HepG2 (cell line): ENCODE results near the gene ETF1. TPM values are rescaled to one million over a fixed set of nuclear protein-coding genes. Genes with fewer than 3 reads are reported as not detected.

ENCODE experiments used
- ATAC-seq: fragments of 200-7000 bp; cut with Tn5 transposase; 3 replicates; pipeline ENCODE4 v1.9.1; 2020; ENCODE audit warnings: mild to moderate bottlenecking, moderate library complexity
- BruUV-seq: library from RNA; stranded (reverse); fragments of 400-500 nt; replicated peaks from 2 replicates; lab custom pipeline; 2021; lab: Mats Ljungman, UMichigan
- CTCF ChIA-PET: fragments of 300-600 bp; formaldehyde crosslinking; extraction: SDS; loops from one replicate; lab custom pipeline; 2021; ENCODE audit warnings: low total read pairs, inconsistent platforms, low intra/inter-chr PET ratio; lab: Yijun Ruan, JAX
- POLR2A ChIA-PET: fragments of 350-600 bp; sonication (Branson Sonifier 250); formaldehyde crosslinking; loops from one replicate; lab custom pipeline; 2020; ENCODE audit warnings: antibody characterized with exemption, inconsistent platforms; lab: Yijun Ruan, JAX
- DNase-seq: peaks from one replicate; pipeline ENCODE4 v3.0.0-alpha.2; 2015; ENCODE audit warnings: low spot score
- FAIRE-seq: peaks from 3 replicates; lab custom pipeline; 2011; peaks lifted over from hg19 to GRCh38; lab: Jason Lieb, UNC
- H2AFZ ChIP-seq: one replicate; pipeline ENCODE4 v1.6.1; 2011; ENCODE audit warnings: low read length, inconsistent platforms
- H3K27ac ChIP-seq: fragments of 300-600 bp; 3 replicates; pipeline ENCODE4 v1.8.0; 2011; ENCODE audit warnings: mixed run types, mild to moderate bottlenecking, mixed read lengths, low read length, inconsistent platforms; ENCODE audit not compliant: insufficient read depth; ENCODE audit errors: extremely low read length
- H3K27me3 ChIP-seq, 2 experiments: fragments of 200-600 bp in 1 of 2; 2 replicates in 1 of 2; 3 replicates in 1 of 2; pipeline versions ENCODE4 v1.6.0 to v1.8.0; 2011; ENCODE audit warnings: low read length in 2 of 2, mild to moderate bottlenecking in 2 of 2, moderate library complexity in 2 of 2, inconsistent platforms in 1 of 2; ENCODE audit not compliant: insufficient read depth in 2 of 2, control insufficient read depth in 1 of 2
- H3K36me3 ChIP-seq, 2 experiments: fragments of 200-600 bp in 1 of 2; replicated peaks in 1 of 2; 2 replicates in 1 of 2; 3 replicates in 1 of 2; pipeline versions ENCODE4 v1.5.1 to v1.8.0; 2011; ENCODE audit warnings: low read length in 2 of 2, inconsistent platforms in 1 of 2; ENCODE audit not compliant: insufficient read depth in 2 of 2, control insufficient read depth in 1 of 2
- H3K4me1 ChIP-seq: 2 replicates; pipeline ENCODE4 v1.5.1; 2012; ENCODE audit warnings: low read length, inconsistent platforms; ENCODE audit not compliant: insufficient read depth
- H3K4me2 ChIP-seq: 2 replicates; pipeline ENCODE4 v1.6.0; 2011; ENCODE audit warnings: low read depth, low read length, inconsistent platforms
- H3K4me3 ChIP-seq, 3 experiments: fragments of 200-600 bp in 1 of 3; sonication (generic), shearing (Covaris generic) in 1 of 3; replicated peaks in 1 of 3; 2 replicates each; pipeline ENCODE4 v1.5.1; 2011 to 2016; ENCODE audit warnings: low read length in 3 of 3, inconsistent platforms in 2 of 3, low read depth in 2 of 3, mild to moderate bottlenecking in 2 of 3, control low read depth in 1 of 3, mixed read lengths in 1 of 3; ENCODE audit not compliant: insufficient read depth in 1 of 3
- H3K79me2 ChIP-seq: one replicate; pipeline ENCODE4 v1.6.1; 2011; ENCODE audit warnings: low read length, inconsistent platforms; ENCODE audit not compliant: insufficient read depth
- H3K9ac ChIP-seq: 2 replicates; pipeline ENCODE4 v1.6.0; 2011; ENCODE audit warnings: mild to moderate bottlenecking, low read depth, low read length, inconsistent platforms; ENCODE audit not compliant: insufficient read depth
- H3K9me3 ChIP-seq: 2 replicates; pipeline ENCODE4 v1.5.1; 2012; ENCODE audit warnings: mild to moderate bottlenecking, low read length
- H4K20me1 ChIP-seq: 2 replicates; pipeline ENCODE4 v1.6.0; 2011; ENCODE audit warnings: inconsistent platforms, mild to moderate bottlenecking, low read length, moderate library complexity; ENCODE audit not compliant: insufficient read depth
- GFI1 ChIP-seq: sonication (generic); formaldehyde crosslinking; IDR thresholded peaks from 2 replicates; pipeline ENCODE4 v1.5.0; 2020; ENCODE audit warnings: missing genetic modification reagents, mild to moderate bottlenecking, borderline replicate concordance
- KLF16 ChIP-seq, 2 experiments: sonication (generic) in 1 of 2; formaldehyde crosslinking in 1 of 2; IDR thresholded peaks; 2 replicates each; pipeline versions ENCODE4 v1.6.1 to v1.8.0; 2016 to 2023; ENCODE audit warnings: missing genetic modification reagents in 2 of 2, missing compliant biosample characterization in 1 of 2
- THAP11 ChIP-seq: IDR thresholded peaks from 2 replicates; pipeline ENCODE4 v1.6.1; 2016; ENCODE audit warnings: missing biosample characterization, missing genetic modification reagents
- ZBTB38 ChIP-seq: sonication (generic); formaldehyde crosslinking; IDR thresholded peaks from 2 replicates; pipeline ENCODE4 v1.5.1; 2020; ENCODE audit warnings: mild to moderate bottlenecking, missing genetic modification reagents
- WGBS: methylation state at CpG from one replicate; pipeline ENCODE4 v1.1.6; 2017; ENCODE audit warnings: low lambda C conversion rate; 5-methylcytosine and 5-hydroxymethylcytosine counted together
- in situ Hi-C: cut with HindIII; loops from 2 replicates; pipeline ENCODE4 v1.10.0; 2017; ENCODE audit warnings: low pct_unique_long_range_greater_than_20kb; ENCODE audit not compliant: extremely low pct_ligation_motif_present
- intact Hi-C: fragments of 100-400 bp; cut with micrococcal nuclease; formaldehyde crosslinking; loops from one replicate; pipeline ENCODE4 v1.10.0; 2022; ENCODE audit not compliant: unreplicated experiment
- polyA plus RNA-seq, 8 experiments: library from polyadenylated mRNA; depleted of rRNA in 3 of 8; stranded (reverse) in 7 of 8; unstranded in 1 of 8; fragments of >200 nt; fragmentation: Illumina TruSeq in 4 of 8; extraction: Trizol in 4 of 8; gene quantifications; 2 replicates each; pipeline versions ENCODE4 v1.2.1 to v1.2.3, GENCODE V29; 2011 to 2016; ENCODE audit warnings: low read depth in 4 of 8, missing spikeins in 1 of 8, mixed read lengths in 1 of 8; ENCODE audit not compliant: insufficient read depth in 1 of 8
- total RNA-seq, 5 experiments: library from RNA; depleted of rRNA; stranded (reverse); fragments of >200 nt; fragmentation: Illumina TruSeq; extraction: Trizol; gene quantifications; 2 replicates each; pipeline ENCODE4 v1.2.3, GENCODE V29; 2016; ENCODE audit warnings: low read depth in 1 of 5
- TF ChIP-seq, protein P1 (sequence below): sonication (generic); formaldehyde crosslinking; IDR thresholded peaks from 2 replicates; pipeline ENCODE4 v1.5.1; 2020; ENCODE audit warnings: mild to moderate bottlenecking, missing genetic modification reagents, moderate library complexity
- TF ChIP-seq, protein P2 (sequence below): sonication (generic); formaldehyde crosslinking; IDR thresholded peaks from 2 replicates; pipeline ENCODE4 v1.4.0; 2020; ENCODE audit warnings: missing genetic modification reagents
- TF ChIP-seq, protein P3 (sequence below): sonication (generic); formaldehyde crosslinking; IDR thresholded peaks from 2 replicates; pipeline ENCODE4 v1.4.0; 2020; ENCODE audit warnings: mild to moderate bottlenecking, missing genetic modification reagents
- TF ChIP-seq, protein P4 (sequence below), 2 experiments: sonication (generic) in 1 of 2; formaldehyde crosslinking in 1 of 2; IDR thresholded peaks; 2 replicates each; pipeline versions ENCODE4 v1.4.0 to v1.6.1; 2018 to 2020; ENCODE audit warnings: missing genetic modification reagents in 2 of 2, borderline replicate concordance in 1 of 2, low read depth in 1 of 2, mild to moderate bottlenecking in 1 of 2, missing biosample characterization in 1 of 2

Gene ETF1
- total and polyA plus RNA-seq, 2 of the 13 experiments (the other 11 are each of a cell fraction or from before 2014, with no cell fraction given) = 52.1 to 184 TPM

DNA sequence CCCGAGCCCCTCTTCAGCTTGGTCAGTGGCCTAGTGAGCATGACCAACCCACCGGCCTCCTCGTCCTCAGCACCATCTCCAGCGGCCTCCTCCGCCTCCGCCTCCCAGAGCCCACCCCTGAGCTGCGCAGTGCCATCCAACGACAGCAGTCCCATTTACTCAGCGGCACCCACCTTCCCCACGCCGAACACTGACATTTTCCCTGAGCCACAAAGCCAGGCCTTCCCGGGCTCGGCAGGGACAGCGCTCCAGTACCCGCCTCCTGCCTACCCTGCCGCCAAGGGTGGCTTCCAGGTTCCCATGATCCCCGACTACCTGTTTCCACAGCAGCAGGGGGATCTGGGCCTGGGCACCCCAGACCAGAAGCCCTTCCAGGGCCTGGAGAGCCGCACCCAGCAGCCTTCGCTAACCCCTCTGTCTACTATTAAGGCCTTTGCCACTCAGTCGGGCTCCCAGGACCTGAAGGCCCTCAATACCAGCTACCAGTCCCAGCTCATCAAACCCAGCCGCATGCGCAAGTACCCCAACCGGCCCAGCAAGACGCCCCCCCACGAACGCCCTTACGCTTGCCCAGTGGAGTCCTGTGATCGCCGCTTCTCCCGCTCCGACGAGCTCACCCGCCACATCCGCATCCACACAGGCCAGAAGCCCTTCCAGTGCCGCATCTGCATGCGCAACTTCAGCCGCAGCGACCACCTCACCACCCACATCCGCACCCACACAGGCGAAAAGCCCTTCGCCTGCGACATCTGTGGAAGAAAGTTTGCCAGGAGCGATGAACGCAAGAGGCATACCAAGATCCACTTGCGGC lies 75.9 kb downstream of the ETF1 start (continued):
- TF ChIP-seq, protein P1, sequence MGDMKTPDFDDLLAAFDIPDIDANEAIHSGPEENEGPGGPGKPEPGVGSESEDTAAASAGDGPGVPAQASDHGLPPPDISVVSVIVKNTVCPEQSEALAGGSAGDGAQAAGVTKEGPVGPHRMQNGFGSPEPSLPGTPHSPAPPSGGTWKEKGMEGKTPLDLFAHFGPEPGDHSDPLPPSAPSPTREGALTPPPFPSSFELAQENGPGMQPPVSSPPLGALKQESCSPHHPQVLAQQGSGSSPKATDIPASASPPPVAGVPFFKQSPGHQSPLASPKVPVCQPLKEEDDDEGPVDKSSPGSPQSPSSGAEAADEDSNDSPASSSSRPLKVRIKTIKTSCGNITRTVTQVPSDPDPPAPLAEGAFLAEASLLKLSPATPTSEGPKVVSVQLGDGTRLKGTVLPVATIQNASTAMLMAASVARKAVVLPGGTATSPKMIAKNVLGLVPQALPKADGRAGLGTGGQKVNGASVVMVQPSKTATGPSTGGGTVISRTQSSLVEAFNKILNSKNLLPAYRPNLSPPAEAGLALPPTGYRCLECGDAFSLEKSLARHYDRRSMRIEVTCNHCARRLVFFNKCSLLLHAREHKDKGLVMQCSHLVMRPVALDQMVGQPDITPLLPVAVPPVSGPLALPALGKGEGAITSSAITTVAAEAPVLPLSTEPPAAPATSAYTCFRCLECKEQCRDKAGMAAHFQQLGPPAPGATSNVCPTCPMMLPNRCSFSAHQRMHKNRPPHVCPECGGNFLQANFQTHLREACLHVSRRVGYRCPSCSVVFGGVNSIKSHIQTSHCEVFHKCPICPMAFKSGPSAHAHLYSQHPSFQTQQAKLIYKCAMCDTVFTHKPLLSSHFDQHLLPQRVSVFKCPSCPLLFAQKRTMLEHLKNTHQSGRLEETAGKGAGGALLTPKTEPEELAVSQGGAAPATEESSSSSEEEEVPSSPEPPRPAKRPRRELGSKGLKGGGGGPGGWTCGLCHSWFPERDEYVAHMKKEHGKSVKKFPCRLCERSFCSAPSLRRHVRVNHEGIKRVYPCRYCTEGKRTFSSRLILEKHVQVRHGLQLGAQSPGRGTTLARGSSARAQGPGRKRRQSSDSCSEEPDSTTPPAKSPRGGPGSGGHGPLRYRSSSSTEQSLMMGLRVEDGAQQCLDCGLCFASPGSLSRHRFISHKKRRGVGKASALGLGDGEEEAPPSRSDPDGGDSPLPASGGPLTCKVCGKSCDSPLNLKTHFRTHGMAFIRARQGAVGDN (CRISPR knock-in tag) = peak; percentile 22
- peak; percentile 64 for TF ChIP-seq ZBTB38 (CRISPR knock-in tag)

DNA sequence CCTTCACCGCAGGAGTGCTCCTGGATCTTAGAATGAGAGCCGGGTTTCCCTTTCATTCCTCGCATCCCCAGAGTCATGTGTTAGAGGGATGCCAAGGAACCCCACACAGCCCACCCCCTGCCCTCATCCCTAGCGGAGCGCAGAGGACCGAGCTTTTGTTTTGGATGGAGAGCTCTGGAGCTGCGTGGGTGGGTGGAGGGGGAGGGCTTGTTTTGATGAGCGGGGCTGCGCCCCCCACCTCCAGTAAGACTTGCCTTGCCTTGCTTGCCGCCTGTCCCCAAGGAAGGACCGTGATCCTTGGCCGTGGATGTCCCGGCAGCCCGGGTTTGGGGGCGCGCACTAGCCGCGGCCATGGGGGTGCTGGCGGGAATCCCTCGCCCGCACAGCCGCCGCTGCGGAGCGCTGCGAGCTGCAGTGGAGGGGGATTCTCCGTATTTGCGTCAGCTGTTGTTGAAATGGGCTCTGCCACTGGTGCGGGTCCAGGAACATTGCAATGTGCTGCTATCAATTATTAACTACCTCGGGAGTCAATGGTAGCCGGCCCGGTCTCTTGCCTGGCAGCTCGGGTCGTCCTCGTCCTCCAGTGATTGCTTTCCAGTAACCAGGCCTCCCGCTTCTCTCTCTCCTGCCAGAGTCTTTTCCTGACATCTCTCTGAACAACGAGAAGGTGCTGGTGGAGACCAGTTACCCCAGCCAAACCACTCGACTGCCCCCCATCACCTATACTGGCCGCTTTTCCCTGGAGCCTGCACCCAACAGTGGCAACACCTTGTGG lies 76.7 kb downstream of the ETF1 start:
- peaks cover 3% of the 10 kb centered on the region for H3K79me2 ChIP-seq
- H3K4me1 ChIP-seq = peaks cover 49% of the 10 kb centered on the region
- FAIRE-seq (peak; percentile 89), DNase-seq (peak; percentile 84), ATAC-seq (peak; percentile 12)
- in situ Hi-C loops = loop anchor here (5.0 kb wide), 1 partner anchor 36 kb away; no protein-coding TSS in a partner anchor
- intact Hi-C loops = no loop called here
- peaks cover 0 to 7% of the 10 kb centered on the region in 2 experiments; a peak in 2 of 5 replicates for H3K36me3 ChIP-seq
- H4K20me1 ChIP-seq = peaks cover 3% of the 10 kb centered on the region; the same call in 1 of the 2 replicates
- no peak overlapping the region for H2AFZ ChIP-seq
- 4% methylated on average over 16 of the region's 39 CpGs for WGBS
- H3K4me2 ChIP-seq = peak overlapping the region; percentile 98
- no peaks in the 10 kb centered on the region for H3K9me3 ChIP-seq
- peak overlapping the region; percentile 86 for H3K9ac ChIP-seq
- ChIA-PET CTCF (no interaction called here), POLR2A (interaction anchor here (0.6 to 4.0 kb wide), 9 partner anchors 10 to 78 kb away, joined by 3 to 58 read pairs (median 9); partner anchors contain the start of gene ETF1)
- H3K4me3 ChIP-seq = peak overlapping the region; percentile 69 to 91 (median 78)
- TSS peak; percentile 52 for BruUV-seq
- 0 out of 5 replicates have a peak, but pooled peaks cover 0 to 2% of the 10 kb centered on the region in 2 experiments for H3K27me3 ChIP-seq
- H3K27ac ChIP-seq = no peak overlapping the region
- TF ChIP-seq GFI1 (CRISPR knock-in tag) (no peak), KLF16 (CRISPR knock-in tag; IDR thresholded peaks at IDR 0.05) (0 out of 4 replicates have a peak, but pooled peaks of 1 of the 2 experiments have one; percentile 24), THAP11 (CRISPR knock-in tag) (peak; percentile 49; the same call in 1 of the 2 replicates)
- TF ChIP-seq, protein P2, sequence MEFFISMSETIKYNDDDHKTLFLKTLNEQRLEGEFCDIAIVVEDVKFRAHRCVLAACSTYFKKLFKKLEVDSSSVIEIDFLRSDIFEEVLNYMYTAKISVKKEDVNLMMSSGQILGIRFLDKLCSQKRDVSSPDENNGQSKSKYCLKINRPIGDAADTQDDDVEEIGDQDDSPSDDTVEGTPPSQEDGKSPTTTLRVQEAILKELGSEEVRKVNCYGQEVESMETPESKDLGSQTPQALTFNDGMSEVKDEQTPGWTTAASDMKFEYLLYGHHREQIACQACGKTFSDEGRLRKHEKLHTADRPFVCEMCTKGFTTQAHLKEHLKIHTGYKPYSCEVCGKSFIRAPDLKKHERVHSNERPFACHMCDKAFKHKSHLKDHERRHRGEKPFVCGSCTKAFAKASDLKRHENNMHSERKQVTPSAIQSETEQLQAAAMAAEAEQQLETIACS (CRISPR knock-in tag) = no peak
- TF ChIP-seq, protein P3, sequence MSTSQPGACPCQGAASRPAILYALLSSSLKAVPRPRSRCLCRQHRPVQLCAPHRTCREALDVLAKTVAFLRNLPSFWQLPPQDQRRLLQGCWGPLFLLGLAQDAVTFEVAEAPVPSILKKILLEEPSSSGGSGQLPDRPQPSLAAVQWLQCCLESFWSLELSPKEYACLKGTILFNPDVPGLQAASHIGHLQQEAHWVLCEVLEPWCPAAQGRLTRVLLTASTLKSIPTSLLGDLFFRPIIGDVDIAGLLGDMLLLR (CRISPR knock-in tag) = peak; percentile 23; the same call in 1 of the 2 replicates
- TF ChIP-seq, protein P4, sequence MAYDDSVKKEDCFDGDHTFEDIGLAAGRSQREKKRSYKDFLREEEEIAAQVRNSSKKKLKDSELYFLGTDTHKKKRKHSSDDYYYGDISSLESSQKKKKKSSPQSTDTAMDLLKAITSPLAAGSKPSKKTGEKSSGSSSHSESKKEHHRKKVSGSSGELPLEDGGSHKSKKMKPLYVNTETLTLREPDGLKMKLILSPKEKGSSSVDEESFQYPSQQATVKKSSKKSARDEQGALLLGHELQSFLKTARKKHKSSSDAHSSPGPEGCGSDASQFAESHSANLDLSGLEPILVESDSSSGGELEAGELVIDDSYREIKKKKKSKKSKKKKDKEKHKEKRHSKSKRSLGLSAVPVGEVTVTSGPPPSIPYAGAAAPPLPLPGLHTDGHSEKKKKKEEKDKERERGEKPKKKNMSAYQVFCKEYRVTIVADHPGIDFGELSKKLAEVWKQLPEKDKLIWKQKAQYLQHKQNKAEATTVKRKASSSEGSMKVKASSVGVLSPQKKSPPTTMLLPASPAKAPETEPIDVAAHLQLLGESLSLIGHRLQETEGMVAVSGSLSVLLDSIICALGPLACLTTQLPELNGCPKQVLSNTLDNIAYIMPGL (CRISPR knock-in tag; IDR thresholded peaks at IDR 0.05; ENCODE audit: borderline replicate concordance in 1 of 2, low read depth in 1 of 2) = peak in 1 of 2 experiments; percentile 25; a peak in 1 of 4 replicates
